NT2/D1 (cell line): ENCODE data around the gene TMEM151A.
A peak's percentile ranks its signal among the peaks of the same experiment; 100 is the strongest.

Experiments
- DNase-seq: peaks from one replicate; pipeline ENCODE4 v3.0.0-alpha.2; 2011; ENCODE audit warnings: low read depth, low spot score
- H3K27me3 ChIP-seq: 2 replicates; pipeline ENCODE4 v1.6.0; 2011; ENCODE audit warnings: mild to moderate bottlenecking; ENCODE audit not compliant: insufficient read length, insufficient read depth
- H3K36me3 ChIP-seq: 2 replicates; pipeline ENCODE4 v1.6.1; 2011; ENCODE audit warnings: mild to moderate bottlenecking, low read length, mixed read lengths; ENCODE audit not compliant: insufficient read depth, insufficient read length
- H3K4me1 ChIP-seq: 2 replicates; pipeline ENCODE4 v1.5.1; 2011; ENCODE audit not compliant: insufficient read depth, insufficient read length
- H3K4me3 ChIP-seq: 2 replicates; pipeline ENCODE4 v1.5.1; 2011; ENCODE audit warnings: low read depth; ENCODE audit not compliant: insufficient read length
- H3K9ac ChIP-seq: 2 replicates; pipeline ENCODE4 v1.6.0; 2011; ENCODE audit warnings: low read depth; ENCODE audit not compliant: insufficient read length
- H3K9me3 ChIP-seq: 2 replicates; pipeline ENCODE4 v1.5.1; 2011; ENCODE audit warnings: mild to moderate bottlenecking, low read length; ENCODE audit not compliant: insufficient read depth
- SUZ12 ChIP-seq: IDR thresholded peaks from 2 replicates; pipeline ENCODE4 v1.6.1; 2011; ENCODE audit not compliant: insufficient read length, insufficient read depth; ENCODE audit errors: extremely low read depth
- YY1 ChIP-seq: IDR thresholded peaks from 2 replicates; pipeline ENCODE4 v1.6.1; 2011; ENCODE audit not compliant: insufficient read length, insufficient read depth
- ZNF274 ChIP-seq: IDR thresholded peaks from 2 replicates; pipeline ENCODE4 v1.6.1; 2011; ENCODE audit warnings: mild to moderate bottlenecking, low read depth, low read length

TMEM151A gene

GRCh38 chr11:66333896-66334604, 42.4 kb downstream of the TMEM151A start:
- Histone ChIP-seq H3K27me3 (no peaks in the 10 kb centered on the region), H3K9me3 (no peaks in the 10 kb centered on the region), H3K4me3 (no peak overlapping the region), H3K36me3 (peaks cover 68% of the 10 kb centered on the region), H3K4me1 (peaks cover 8% of the 10 kb centered on the region), H3K9ac (peak overlapping the region; percentile 37)
- DNase-seq, result no peak
- TF ChIP-seq YY1 (no peak), SUZ12 (no peak), ZNF274 (no peak)

GRCh38 chr11:66334605-66335442, 43.1 kb downstream of the TMEM151A start:
- peaks cover 75% of the 10 kb centered on the region for H3K36me3 ChIP-seq
- peaks cover 8% of the 10 kb centered on the region for H3K4me1 ChIP-seq
- no peaks in the 10 kb centered on the region for H3K9me3 ChIP-seq
- peak overlapping the region; percentile 94 for H3K9ac ChIP-seq
- DNase-seq, result no peak
- no peaks in the 10 kb centered on the region for H3K27me3 ChIP-seq
- no peak for TF ChIP-seq ZNF274
- TF ChIP-seq YY1, result no peak
- TF ChIP-seq SUZ12, result no peak
- peak overlapping the region; percentile 62 for H3K4me3 ChIP-seq

GRCh38 chr11:66335531-66336233, 44.0 kb downstream of the TMEM151A start:
- DNase-seq, result no peak
- H3K4me3 ChIP-seq, result peak overlapping the region; percentile 62
- TF ChIP-seq SUZ12, result no peak
- no peak for TF ChIP-seq ZNF274
- TF ChIP-seq YY1, result no peak

DNA sequence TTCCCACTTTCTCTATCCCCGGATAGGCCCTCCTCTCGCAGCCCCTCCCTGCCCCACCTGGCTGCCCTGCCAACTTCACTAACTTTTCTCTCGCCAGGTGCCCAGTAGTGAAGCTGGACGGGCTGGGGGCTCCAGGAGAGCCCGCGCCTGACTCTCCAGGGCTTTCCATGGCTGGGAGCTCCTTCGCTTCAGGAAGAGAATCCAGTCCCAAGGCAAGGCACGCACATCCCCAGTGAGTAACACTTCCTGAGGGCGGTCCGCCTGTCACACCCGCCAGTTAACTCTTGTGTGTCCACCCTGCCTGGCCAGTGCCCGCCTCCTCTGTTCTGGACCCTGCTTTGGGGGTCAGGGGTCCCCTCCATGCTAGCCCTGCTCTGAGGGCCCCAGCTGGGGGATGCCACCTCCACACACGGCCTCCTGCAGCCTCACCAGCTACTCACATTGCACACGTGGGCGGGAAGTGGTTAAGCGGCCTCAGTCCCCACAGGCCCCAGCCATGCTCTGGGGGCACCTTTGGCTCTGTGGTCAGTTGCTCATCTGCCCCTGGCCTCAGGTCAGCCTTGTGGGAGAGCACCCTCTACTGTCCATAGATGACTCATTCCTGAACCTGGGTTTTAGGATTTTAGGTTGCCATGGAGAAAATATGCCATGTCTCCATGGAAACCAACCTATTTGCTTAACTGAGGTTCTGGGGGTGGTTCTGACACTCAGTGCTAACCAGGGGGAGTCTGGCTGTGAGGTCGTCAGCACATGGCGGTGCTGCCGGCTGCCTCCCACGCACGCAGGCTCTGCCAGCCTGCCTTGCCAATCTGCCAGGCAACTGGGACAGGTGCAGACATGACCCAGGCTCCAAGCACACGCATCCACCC, 44.8 kb downstream of the TMEM151A start, which contains the start of gene RIN1:
Gene RIN1 (minus strand): TSS at position 201 of the 869 bp plus-strand sequence. CDS start 32 bp downstream, at position 169.
- peak within 1 kb of the TSS; percentile 62 for H3K4me3 ChIP-seq
- H3K9me3 ChIP-seq, result no peaks in the 10 kb centered on the region
- H3K27me3 ChIP-seq, result no peaks in the 10 kb centered on the region
- peak within 1 kb of the TSS; percentile 94 for H3K9ac ChIP-seq
- H3K36me3 ChIP-seq, result peaks cover 85% of the 10 kb centered on the region
- TF ChIP-seq ZNF274 (no peak), SUZ12 (no peak), YY1 (no peak)
- H3K4me1 ChIP-seq, result peaks cover 8% of the 10 kb centered on the region
- no peak for DNase-seq

More at GRCh38 chr11:66335531-66336233, 44.0 kb downstream of the TMEM151A start:
- Histone ChIP-seq H3K9me3 (no peaks in the 10 kb centered on the region), H3K27me3 (no peaks in the 10 kb centered on the region), H3K9ac (peak overlapping the region; percentile 94), H3K4me1 (peaks cover 8% of the 10 kb centered on the region), H3K36me3 (peaks cover 84% of the 10 kb centered on the region)

DNA sequence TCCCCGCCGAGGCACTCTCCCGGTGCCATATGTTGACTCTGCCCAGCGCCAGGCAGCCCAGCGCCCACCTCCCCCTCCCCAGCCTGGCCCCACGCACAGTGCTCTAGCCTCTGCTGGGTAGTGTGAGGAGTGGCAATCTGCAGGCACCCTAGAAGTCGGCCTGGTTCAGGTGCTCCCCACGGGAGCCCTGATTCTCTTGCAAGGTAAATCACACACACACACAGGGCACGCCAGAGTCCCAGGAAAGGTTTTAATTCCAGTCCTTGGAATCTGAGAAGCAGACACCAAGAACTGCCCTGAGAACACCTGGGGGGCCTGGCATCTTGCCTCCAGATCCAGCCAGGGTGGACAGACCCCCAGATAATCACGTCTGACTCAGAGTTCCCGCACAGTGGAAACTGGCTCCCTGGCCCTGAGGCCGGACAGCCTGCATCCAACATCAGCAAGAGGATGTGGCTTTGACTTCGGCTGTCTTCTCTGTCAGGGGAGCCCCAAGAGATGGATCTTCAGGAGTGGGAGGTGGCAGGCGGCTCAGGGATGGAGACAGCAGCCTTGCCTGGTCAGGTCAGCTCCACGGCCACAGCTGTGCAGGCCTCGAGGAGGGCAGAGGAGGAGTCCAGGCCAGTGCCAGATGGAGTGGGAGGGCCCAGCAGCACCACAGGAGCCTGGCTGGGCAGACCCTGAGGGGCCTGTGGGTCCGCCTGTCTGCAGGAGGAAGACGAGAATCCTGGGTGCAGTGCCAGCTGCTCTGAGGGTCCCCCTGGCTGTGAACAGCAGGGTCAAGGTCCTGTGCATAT, 45.6 kb downstream of the TMEM151A start:
- no peak for DNase-seq
- Histone ChIP-seq H3K9ac (no peak overlapping the region), H3K4me1 (peaks cover 8% of the 10 kb centered on the region), H3K36me3 (peaks cover 85% of the 10 kb centered on the region), H3K27me3 (no peaks in the 10 kb centered on the region), H3K9me3 (no peaks in the 10 kb centered on the region), H3K4me3 (no peak overlapping the region)
- TF ChIP-seq ZNF274 (no peak), SUZ12 (no peak), YY1 (no peak)
